HCT116 (cell line): ENCODE data around the gene PCDHGC5. TPM values are rescaled to one million over a fixed set of nuclear protein-coding genes. Genes with fewer than 3 reads are reported as not detected.

Experiments used
- ATAC-seq: fragments of 200-7000 bp; cut with Tn5 transposase; 2 replicates; pipeline ENCODE4 v1.9.1; 2020; ENCODE audit warnings: mild to moderate bottlenecking, moderate library complexity
- BruUV-seq: library from RNA; stranded (reverse); fragments of 400-500 nt; replicated peaks from 2 replicates; lab custom pipeline; 2021; lab: Mats Ljungman, UMichigan
- CTCF ChIA-PET: fragments of 300-600 bp; sonication (Branson Sonifier 250); formaldehyde crosslinking; loops from one replicate; lab custom pipeline; 2021; ENCODE audit warnings: antibody characterized with exemption; lab: Charles Lee
- POLR2A ChIA-PET: fragments of 300-600, 350-600 bp; sonication (Branson Sonifier 250); formaldehyde crosslinking; loops from one replicate; lab custom pipeline; 2021; ENCODE audit warnings: antibody characterized with exemption; lab: Charles Lee
- RAD21 ChIA-PET, 2 experiments: fragments of 300-600 bp; sonication (Branson Sonifier 250); formaldehyde crosslinking; loops; one replicate each; lab custom pipeline; 2023; ENCODE audit warnings: low total read pairs in 2 of 2; ENCODE audit not compliant: uncharacterized antibody in 2 of 2, unreplicated experiment in 2 of 2, low non-redundant PET in 1 of 2; lab: Charles Lee
- DNase-seq: peaks from one replicate; pipeline ENCODE4 v3.0.0-alpha.2; 2010; ENCODE audit warnings: low read depth, low spot score
- H2AFZ ChIP-seq: fragments of 200-600 bp; shearing (Covaris generic), sonication (generic); 2 replicates; pipeline ENCODE4 v1.6.1; 2017; ENCODE audit warnings: low read depth, mixed run types, mixed read lengths, antibody characterized with exemption, low read length; ENCODE audit not compliant: poor library complexity, severe bottlenecking
- H3K27ac ChIP-seq: 2 replicates; pipeline ENCODE4 v1.5.1; 2012; ENCODE audit warnings: low read depth, low read length
- H3K27me3 ChIP-seq: fragments of 200-600 bp; sonication (generic); 2 replicates; pipeline ENCODE4 v1.6.1; 2016; ENCODE audit warnings: mixed run types, low read length, mixed read lengths; ENCODE audit not compliant: insufficient read depth
- H3K36me3 ChIP-seq, 2 experiments: fragments of 200-500 bp in 1 of 2; fragments of 200-600 bp in 1 of 2; sonication (Bioruptor generic) in 1 of 2; sonication (generic) in 1 of 2; 2 replicates each; pipeline versions ENCODE4 v1.5.1 to v1.6.1; 2014 to 2016; ENCODE audit warnings: low read length in 2 of 2, inconsistent platforms in 1 of 2, mixed read lengths in 1 of 2, mixed run types in 1 of 2; ENCODE audit not compliant: insufficient read depth in 2 of 2, control insufficient read depth in 1 of 2
- H3K4me1 ChIP-seq, 2 experiments: fragments of 200-600 bp in 1 of 2; sonication (generic) in 1 of 2; 2 replicates each; pipeline versions ENCODE4 v1.5.1 to v1.6.1; 2012 to 2017; ENCODE audit warnings: low read length in 2 of 2, inconsistent platforms in 1 of 2, mild to moderate bottlenecking in 1 of 2, mixed read lengths in 1 of 2, mixed run types in 1 of 2, moderate library complexity in 1 of 2; ENCODE audit not compliant: insufficient read depth in 2 of 2, control insufficient read depth in 1 of 2
- H3K4me2 ChIP-seq: fragments of 200-600 bp; sonication (generic); 2 replicates; pipeline ENCODE4 v1.6.1; 2017; ENCODE audit warnings: mixed run types, low read length, mixed read lengths
- H3K4me3 ChIP-seq, 2 experiments: fragments of 200-600 bp in 1 of 2; sonication (generic) in 1 of 2; replicated peaks in 1 of 2; 2 replicates each; pipeline ENCODE4 v1.5.1; 2011 to 2016; ENCODE audit warnings: low read length in 2 of 2, control low read depth in 1 of 2, low read depth in 1 of 2, mild to moderate bottlenecking in 1 of 2, mixed read lengths in 1 of 2, mixed run types in 1 of 2
- H3K79me2 ChIP-seq: fragments of 200-600 bp; sonication (generic); 2 replicates; pipeline ENCODE4 v1.6.1; 2017; ENCODE audit warnings: mild to moderate bottlenecking, mixed run types, low read length, moderate library complexity, mixed read lengths; ENCODE audit not compliant: insufficient read depth
- H3K9ac ChIP-seq: fragments of 200-600 bp; sonication (generic); 2 replicates; pipeline ENCODE4 v1.6.1; 2016; ENCODE audit warnings: low read length, mixed read lengths
- H3K9me2 ChIP-seq: fragments of 200-600 bp; sonication (generic), shearing (Covaris generic); 2 replicates; pipeline ENCODE4 v1.6.1; 2017; ENCODE audit warnings: mixed run types, mild to moderate bottlenecking, moderate library complexity; ENCODE audit not compliant: insufficient read depth
- H3K9me3 ChIP-seq, 2 experiments: fragments of 200-500 bp in 1 of 2; fragments of 200-600 bp in 1 of 2; sonication (Bioruptor generic) in 1 of 2; sonication (generic) in 1 of 2; 2 replicates each; pipeline ENCODE4 v1.6.1; 2014 to 2017; ENCODE audit warnings: low read length in 2 of 2, mixed read lengths in 2 of 2, inconsistent platforms in 1 of 2, low read depth in 1 of 2, mild to moderate bottlenecking in 1 of 2, mixed run types in 1 of 2, moderate library complexity in 1 of 2; ENCODE audit not compliant: control insufficient read depth in 1 of 2, insufficient read depth in 1 of 2
- H4K20me1 ChIP-seq: fragments of 200-600 bp; sonication (generic), shearing (Covaris generic); 2 replicates; pipeline ENCODE4 v1.6.1; 2017; ENCODE audit warnings: mixed run types, mild to moderate bottlenecking, moderate library complexity; ENCODE audit not compliant: insufficient read depth
- ATF3 ChIP-seq: IDR thresholded peaks from 2 replicates; pipeline ENCODE4 v1.6.1; 2012
- CBX3 ChIP-seq: IDR thresholded peaks from 2 replicates; pipeline ENCODE4 v1.6.1; 2012; ENCODE audit warnings: low read depth
- CEBPB ChIP-seq: IDR thresholded peaks from 2 replicates; pipeline ENCODE4 v1.6.1; 2012; ENCODE audit warnings: low read depth
- EGR1 ChIP-seq: IDR thresholded peaks from 2 replicates; pipeline ENCODE4 v1.6.1; 2012; ENCODE audit warnings: low read depth
- ELF1 ChIP-seq: IDR thresholded peaks from 2 replicates; pipeline ENCODE4 v1.6.1; 2012; ENCODE audit warnings: low read depth, borderline replicate concordance
- EZH2 ChIP-seq: fragments of 200-600 bp; sonication (generic); IDR thresholded peaks from 2 replicates; pipeline ENCODE4 v1.6.1; 2017; ENCODE audit warnings: antibody characterized with exemption, mixed run types
- EZH2phosphoT487 ChIP-seq: fragments of 200-600 bp; IDR thresholded peaks from 2 replicates; pipeline ENCODE4 v1.6.1; 2018; ENCODE audit warnings: antibody characterized with exemption, borderline replicate concordance
- FOSL1 ChIP-seq: IDR thresholded peaks from 2 replicates; pipeline ENCODE4 v1.6.1; 2012; ENCODE audit warnings: low read depth
- JUND ChIP-seq: IDR thresholded peaks from 2 replicates; pipeline ENCODE4 v1.6.1; 2012
- MAX ChIP-seq: IDR thresholded peaks from 2 replicates; pipeline ENCODE4 v1.6.1; 2012
- POLR2A ChIP-seq: IDR thresholded peaks from 2 replicates; pipeline ENCODE4 v1.7.0; 2011; ENCODE audit warnings: borderline replicate concordance; ENCODE audit not compliant: insufficient read depth, insufficient read length; ENCODE audit errors: extremely low read depth
- POLR2AphosphoS5 ChIP-seq: IDR thresholded peaks from 2 replicates; pipeline ENCODE4 v1.6.1; 2011; ENCODE audit warnings: mild to moderate bottlenecking, low read depth, low read length, moderate library complexity
- RAD21 ChIP-seq: IDR thresholded peaks from 2 replicates; pipeline ENCODE4 v1.6.1; 2012; ENCODE audit warnings: low read depth, mild to moderate bottlenecking
- REST ChIP-seq: IDR thresholded peaks from 2 replicates; pipeline ENCODE4 v1.6.1; 2012; ENCODE audit warnings: low read depth
- SIN3A ChIP-seq: IDR thresholded peaks from 2 replicates; pipeline ENCODE4 v1.6.1; 2012; ENCODE audit warnings: low read depth
- SRF ChIP-seq: IDR thresholded peaks from 2 replicates; pipeline ENCODE4 v1.6.1; 2012; ENCODE audit warnings: low read depth
- TCF7L2 ChIP-seq: IDR thresholded peaks from 2 replicates; pipeline ENCODE4 v1.7.0; 2011; ENCODE audit warnings: borderline replicate concordance, inconsistent platforms; ENCODE audit not compliant: insufficient read depth, insufficient read length; ENCODE audit errors: extremely low read depth
- YY1 ChIP-seq: IDR thresholded peaks from 2 replicates; pipeline ENCODE4 v1.6.1; 2011; ENCODE audit warnings: low read length, low read depth, moderate library complexity, mild to moderate bottlenecking; ENCODE audit not compliant: insufficient replicate concordance; ENCODE audit errors: extremely low read depth
- ZFX ChIP-seq: fragments of 450-650 bp; IDR thresholded peaks from 2 replicates; pipeline ENCODE4 v1.6.1; 2017
- ZNF274 ChIP-seq: fragments of 200-500 bp; sonication (Bioruptor generic); IDR thresholded peaks from 2 replicates; pipeline ENCODE4 v1.6.1; 2014; ENCODE audit warnings: mild to moderate bottlenecking, low read depth, low read length, inconsistent platforms
- intact Hi-C: fragments of 100-400 bp; cut with micrococcal nuclease; formaldehyde crosslinking; loops from 2 replicates; pipeline ENCODE4 v1.10.0; 2022
- total RNA-seq: library from RNA; stranded (reverse); gene quantifications from one replicate; pipeline ENCODE4 v1.2.1, GENCODE V29; 2021; ENCODE audit not compliant: unreplicated experiment

Gene PCDHGC5
- total RNA-seq, 1 experiment from 2014 or later, result not detected

GRCh38 chr5:141477815-141478214, 11.1 kb upstream of the PCDHGC5 start:
- no TSS peak for BruUV-seq
- H3K9me2 ChIP-seq, result no peaks in the 10 kb centered on the region
- no peaks in the 10 kb centered on the region for H3K36me3 ChIP-seq
- no peak overlapping the region for H3K4me2 ChIP-seq
- no peaks in the 10 kb centered on the region for H3K4me1 ChIP-seq
- no peaks in the 10 kb centered on the region for H3K27me3 ChIP-seq
- H2AFZ ChIP-seq, result no peak overlapping the region
- H3K4me3 ChIP-seq, result no peak overlapping the region
- no peak for TF ChIP-seq ATF3
- TF ChIP-seq SIN3A, result no peak
- TF ChIP-seq POLR2AphosphoS5, result no peak
- TF ChIP-seq ELF1, result no peak
- TF ChIP-seq SRF, result no peak
- TF ChIP-seq FOSL1, result no peak
- TF ChIP-seq EZH2phosphoT487, result no peak
- TF ChIP-seq EZH2, result no peak
- no peak for TF ChIP-seq CBX3
- no peak for TF ChIP-seq RAD21
- TF ChIP-seq REST, result no peak
- TF ChIP-seq POLR2A, result no peak
- no peak for TF ChIP-seq EGR1
- no peak for TF ChIP-seq MAX
- no peak for TF ChIP-seq CEBPB
- no peak for TF ChIP-seq ZNF274
- TF ChIP-seq YY1, result no peak
- TF ChIP-seq ZFX, result no peak
- no peak for TF ChIP-seq JUND
- TF ChIP-seq TCF7L2, result no peak
- no peaks in the 10 kb centered on the region for H4K20me1 ChIP-seq
- RAD21 ChIA-PET, result no interaction called here
- H3K9me3 ChIP-seq, result no peaks in the 10 kb centered on the region
- intact Hi-C loops, result no loop called here
- no peak overlapping the region for H3K27ac ChIP-seq
- no peak for DNase-seq
- H3K9ac ChIP-seq, result no peak overlapping the region
- POLR2A ChIA-PET, result no interaction called here
- CTCF ChIA-PET, result no interaction called here
- ATAC-seq, result no peak
- H3K79me2 ChIP-seq, result no peaks in the 10 kb centered on the region
